NCI-H2107 treated with DMSO at 0.1 percent for 48 hours (cell line): Measurements from ENCODE around the gene TRAP1.

Experiments
- DNase-seq: peaks from one replicate; lab custom pipeline; 2025; ENCODE audit not compliant: unreplicated experiment; lab: John Stamatoyannopoulos, UW

The TRAP1 gene

GRCh38 chr16:3717235-3718018, at the start of gene TRAP1:
Gene TRAP1 (minus strand): TSS chr16:3717524. CDS start chr16:3717508, 16 bp downstream.
- DNase-seq: peak; percentile 15

DNA sequence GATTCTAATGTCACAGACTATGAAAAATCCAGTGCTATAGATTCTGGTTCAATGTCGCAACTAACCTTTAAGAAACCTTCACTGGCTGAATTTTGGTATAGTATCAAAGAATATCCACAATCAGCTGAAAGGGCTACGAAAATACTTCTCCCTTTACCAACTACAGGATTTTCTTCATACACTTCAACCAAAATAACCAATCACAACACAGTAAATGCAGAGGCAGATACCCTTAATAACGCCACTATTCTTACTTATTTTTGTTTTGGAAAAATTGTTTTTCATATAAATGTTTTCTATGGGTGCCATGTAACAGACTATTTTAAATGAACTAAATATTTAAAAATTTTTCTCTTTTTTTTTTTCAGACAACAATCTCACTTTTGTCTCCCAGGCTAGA, 48.9 kb upstream of the TRAP1 start:
- no peak for DNase-seq

- DNase-seq: no peak
Measured at GRCh38 chr16:3764409-3764808, 47.1 kb upstream of the TRAP1 start.

DNA sequence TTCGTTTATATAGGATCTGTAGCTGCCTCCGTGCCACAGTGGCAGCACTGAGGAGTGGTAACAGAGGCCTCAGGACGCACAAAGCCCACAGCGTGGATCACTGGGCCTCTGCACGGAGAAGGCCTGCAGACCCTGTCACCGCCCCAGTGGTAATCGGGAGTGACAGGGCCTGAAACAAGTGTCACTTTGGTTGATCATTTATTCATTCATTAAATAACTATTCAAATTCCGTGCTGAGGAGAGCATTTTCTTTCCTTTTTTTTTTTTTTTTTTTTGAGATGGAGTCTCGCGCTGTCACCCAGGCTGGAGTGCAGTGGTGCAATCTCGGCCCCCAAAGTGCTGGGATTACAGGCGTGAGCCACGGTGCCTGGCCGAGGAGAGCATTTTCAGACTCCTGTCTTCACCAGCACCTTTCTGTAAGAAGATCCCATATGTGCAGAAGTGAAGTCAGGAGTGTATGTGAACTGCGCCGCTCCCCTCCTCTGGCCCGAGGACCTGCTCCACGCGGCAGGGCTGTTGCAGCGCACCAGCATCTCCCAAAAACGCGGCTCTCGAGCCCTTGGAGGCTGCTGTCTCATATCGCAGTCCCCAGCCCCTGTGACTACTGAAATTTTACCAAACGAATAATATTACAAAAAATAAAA, 44.9 kb upstream of the TRAP1 start:
- no peak for DNase-seq

DNA sequence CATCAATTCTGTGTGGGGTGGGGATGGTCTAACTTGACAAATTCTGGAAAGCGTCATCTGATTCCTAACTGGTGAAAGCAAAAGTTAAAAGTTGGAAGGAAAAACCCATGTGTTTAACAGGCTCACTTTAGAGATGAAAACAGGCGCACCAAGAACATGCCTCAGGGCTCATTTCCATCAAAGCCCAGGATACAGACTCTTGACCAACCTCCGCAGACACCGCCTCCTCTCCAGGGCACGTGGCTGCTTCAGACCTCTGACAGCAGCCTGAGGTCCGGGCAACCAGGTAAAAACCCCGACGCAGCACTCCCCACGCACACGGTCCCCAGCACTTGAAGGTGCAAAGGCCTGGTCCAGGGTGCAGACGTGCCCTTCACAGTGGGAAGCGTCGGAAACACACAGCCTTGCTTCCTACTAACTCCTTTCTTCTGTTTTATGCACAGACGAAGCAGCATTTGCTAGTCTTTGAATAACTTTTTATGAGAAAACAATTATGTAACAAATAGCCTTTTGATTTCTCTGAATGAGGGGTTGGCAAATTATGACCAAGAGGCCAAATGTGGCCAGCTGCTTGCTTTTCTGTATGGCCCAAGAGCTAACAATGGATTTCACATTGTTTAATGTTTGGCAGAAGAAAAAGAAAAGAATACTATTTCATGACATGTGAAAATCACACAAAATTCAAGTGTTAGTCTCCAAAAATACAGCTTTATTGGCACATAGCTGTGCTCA, 44.2 kb upstream of the TRAP1 start:
- no peak for DNase-seq

DNA sequence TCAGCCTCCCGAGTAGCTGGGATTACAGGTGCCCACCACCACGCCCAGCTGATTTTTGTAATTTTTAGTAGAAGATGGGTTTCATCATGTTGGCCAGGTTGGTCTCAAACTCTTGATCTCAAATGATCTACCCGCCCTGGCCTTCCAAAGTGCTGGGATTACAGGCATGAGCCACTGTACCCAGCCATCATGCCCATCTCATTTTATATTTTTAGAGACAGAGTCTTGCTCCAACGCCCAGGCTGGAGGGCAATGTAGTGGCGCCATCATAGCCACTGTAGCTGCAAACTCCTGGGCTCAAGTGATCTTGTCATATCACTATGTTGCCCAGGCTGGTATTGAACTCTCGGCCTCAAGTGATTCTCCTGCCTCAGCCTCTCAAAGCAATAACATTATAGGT, 43.2 kb upstream of the TRAP1 start:
- DNase-seq: no peak

DNA sequence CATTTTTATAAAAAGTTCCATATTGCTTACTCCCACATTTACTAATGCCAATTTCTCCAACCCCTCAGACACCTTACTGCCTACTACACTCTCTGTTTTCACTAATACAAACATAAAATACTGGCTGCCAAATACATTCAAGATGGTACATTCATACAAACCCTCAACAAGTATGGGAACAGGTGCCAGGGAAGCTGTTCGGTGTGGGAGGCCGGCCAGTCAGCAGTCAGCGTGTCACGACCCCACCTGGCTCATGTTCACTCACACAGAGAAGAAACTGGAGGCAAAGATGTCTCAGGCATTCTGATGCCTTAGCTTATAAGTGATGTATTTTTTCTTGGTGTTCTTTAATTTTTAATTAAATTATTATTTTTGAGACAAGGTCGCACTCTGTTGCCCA, 42.4 kb upstream of the TRAP1 start:
- no peak for DNase-seq

GRCh38 chr16:3756113-3756512, 38.8 kb upstream of the TRAP1 start:
- no peak for DNase-seq

DNA sequence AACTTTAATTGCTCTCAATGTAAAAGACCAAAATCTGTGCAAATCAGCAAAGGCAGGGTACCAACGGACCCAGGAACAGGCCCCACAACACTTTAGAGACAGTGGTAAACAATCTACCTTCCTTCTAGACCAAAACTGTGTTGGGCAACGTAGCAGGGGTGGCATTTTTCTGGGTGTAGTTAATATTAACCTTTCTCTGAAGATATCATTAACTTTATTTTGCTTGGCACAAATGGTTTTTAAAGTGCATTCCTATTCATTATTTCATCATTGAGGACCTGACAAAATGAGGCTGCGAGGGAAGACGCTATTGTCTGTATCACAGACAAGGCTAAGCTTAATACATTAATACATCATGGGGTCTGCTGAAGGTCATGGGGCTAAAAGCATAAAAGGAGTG, 37.9 kb upstream of the TRAP1 start:
- DNase-seq: no peak

DNA sequence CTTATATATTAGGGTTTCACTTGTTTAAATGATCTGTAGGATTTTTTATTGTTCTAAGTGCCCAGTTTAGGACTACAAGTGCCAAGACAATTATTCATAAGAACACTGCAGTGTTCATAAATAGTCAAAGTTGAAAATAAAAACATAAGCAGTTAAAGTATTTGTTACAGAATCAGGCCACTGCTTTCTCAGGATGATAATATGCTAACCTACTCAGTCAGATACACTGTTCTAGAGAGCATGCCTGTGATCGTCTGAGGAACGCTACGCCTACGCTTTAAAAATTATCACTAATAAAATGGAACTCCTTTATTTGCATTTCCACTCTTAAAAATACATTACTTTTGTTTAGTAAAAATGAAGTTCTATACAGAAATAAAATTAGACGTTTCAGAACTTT, 37.4 kb upstream of the TRAP1 start:
- DNase-seq: no peak

DNA sequence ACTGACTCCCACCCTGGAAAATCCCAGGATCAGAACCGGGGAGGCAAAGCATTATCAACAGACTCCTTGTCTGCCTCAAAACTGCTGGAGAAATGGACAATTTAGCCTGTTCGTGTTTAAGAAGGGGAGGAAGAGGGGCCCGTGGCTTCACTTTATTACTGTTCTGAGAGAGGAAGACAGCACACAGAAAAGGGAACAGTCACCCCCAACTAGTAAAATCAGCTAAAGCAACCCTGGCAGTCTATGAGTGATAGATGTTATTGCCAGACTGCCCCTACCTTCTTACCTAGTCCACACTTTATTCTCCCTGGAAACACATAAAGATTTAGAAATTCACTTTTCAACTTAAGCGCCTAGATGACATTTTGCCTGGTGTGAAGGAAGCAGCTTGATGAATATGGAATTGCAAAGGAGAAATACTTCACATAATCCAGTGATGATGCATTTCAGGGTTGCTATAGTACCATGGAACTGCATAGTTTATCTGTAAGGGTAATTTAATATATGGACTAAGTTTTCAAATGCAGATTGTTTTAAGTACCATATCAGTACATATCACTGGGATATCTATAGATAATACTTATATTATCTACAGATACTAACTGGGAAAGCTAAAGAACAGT, 36.9 kb upstream of the TRAP1 start:
- no peak for DNase-seq

DNA sequence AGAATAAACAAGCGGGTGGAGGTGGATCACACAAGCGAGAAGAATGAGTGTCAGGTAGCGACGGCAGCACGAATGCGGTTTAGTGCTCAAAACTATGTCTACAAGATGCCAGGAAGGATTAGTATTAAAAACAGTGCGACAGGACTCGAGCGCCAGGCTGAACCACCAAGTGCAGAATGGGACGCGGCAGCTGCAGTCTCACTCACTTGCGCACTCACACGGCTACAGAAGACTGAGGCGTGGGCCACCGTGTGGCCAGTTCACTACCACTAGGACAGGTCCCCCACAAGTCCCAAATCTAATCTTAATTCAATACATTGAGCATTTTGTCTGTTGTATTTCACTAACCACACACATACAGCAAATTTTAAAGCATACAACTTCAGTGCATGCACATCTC, 35.7 kb upstream of the TRAP1 start:
- DNase-seq: no peak

- DNase-seq: no peak
Measured at GRCh38 chr16:3751878-3752277, 34.6 kb upstream of the TRAP1 start.

GRCh38 chr16:3748307-3748706, 31.0 kb upstream of the TRAP1 start:
- no peak for DNase-seq

- DNase-seq: no peak
Measured at GRCh38 chr16:3745751-3746355, 28.5 kb upstream of the TRAP1 start.

GRCh38 chr16:3744018-3744417, 26.7 kb upstream of the TRAP1 start:
- no peak for DNase-seq

GRCh38 chr16:3740934-3741333, 23.6 kb upstream of the TRAP1 start:
- no peak for DNase-seq

- DNase-seq: no peak
Measured at GRCh38 chr16:3740186-3740585, 22.9 kb upstream of the TRAP1 start.

- DNase-seq: no peak
Measured at GRCh38 chr16:3739636-3740035, 22.3 kb upstream of the TRAP1 start.

DNA sequence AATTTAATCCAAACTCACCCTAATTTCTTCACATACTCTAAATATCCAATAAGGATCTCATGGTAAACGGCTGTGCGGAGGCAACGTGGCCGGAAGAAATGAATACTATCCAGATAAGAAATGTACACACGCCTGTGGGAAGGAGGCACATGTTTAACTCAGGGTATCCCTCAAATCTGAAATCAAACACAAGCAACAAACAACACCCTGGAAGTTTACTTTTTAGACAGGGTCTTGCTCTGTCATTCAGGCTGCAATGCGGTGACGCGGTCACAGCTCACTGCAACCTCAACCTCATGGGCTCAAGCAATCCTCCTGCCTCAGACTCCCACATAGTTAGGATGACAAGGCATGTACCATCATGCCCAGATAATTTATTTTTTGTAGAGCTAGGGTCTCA, 21.2 kb upstream of the TRAP1 start:
- DNase-seq: no peak

DNA sequence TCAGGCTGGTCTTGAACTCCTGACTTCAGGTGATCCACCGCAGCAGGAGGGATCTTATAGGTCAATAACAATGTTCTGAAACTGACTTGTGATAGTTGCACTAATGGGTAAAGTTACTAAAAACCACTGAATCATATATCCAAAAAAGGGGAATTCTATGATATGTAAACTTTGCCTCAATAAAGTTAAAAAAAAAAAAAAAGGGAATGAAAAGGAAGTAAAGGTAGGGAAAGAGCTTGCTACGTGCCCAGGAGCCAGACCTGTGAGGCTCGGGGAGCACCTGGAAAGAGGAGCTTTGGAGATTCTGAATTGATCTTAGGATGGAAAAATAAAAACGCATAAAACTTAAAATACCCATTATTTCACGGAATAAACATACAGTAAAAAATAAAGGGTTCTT, 20.8 kb upstream of the TRAP1 start:
- no peak for DNase-seq
